ENCODE measurements around the gene ZNF277.
"Not testable (repeated sequence)": the region's sequence is repeated elsewhere in the genome, so short reads cannot be mapped to it uniquely, and the experiment has no call there.

ZNF277 gene

GRCh38 chr7:112211348-112211907, 4.9 kb downstream of the ZNF277 start:
- no peak for DNase-seq (ENCODE audit: low read depth in 3 of 3)

- no peak for DNase-seq (ENCODE audit: low read depth in 3 of 3)
Measured at GRCh38 chr7:112212571-112212970, 6.1 kb downstream of the ZNF277 start.

- DNase-seq (ENCODE audit: low read depth in 3 of 3) = no peak
Measured at GRCh38 chr7:112213735-112214134, 7.2 kb downstream of the ZNF277 start.

- DNase-seq (ENCODE audit: low read depth in 3 of 3) = no peak
Measured at GRCh38 chr7:112214268-112214667, 7.8 kb downstream of the ZNF277 start.

GRCh38 chr7:112214883-112215282, 8.4 kb downstream of the ZNF277 start:
- DNase-seq (ENCODE audit: low read depth in 3 of 3) = no peak

GRCh38 chr7:112215787-112216186, 9.3 kb downstream of the ZNF277 start:
- no peak for DNase-seq (ENCODE audit: low read depth in 3 of 3)

- no peak for DNase-seq (ENCODE audit: low read depth in 3 of 3)
Measured at GRCh38 chr7:112220877-112221434, 14.5 kb downstream of the ZNF277 start.

GRCh38 chr7:112223310-112223709, 16.8 kb downstream of the ZNF277 start:
- DNase-seq (ENCODE audit: low read depth in 3 of 3) = no peak

GRCh38 chr7:112224186-112224585, 17.7 kb downstream of the ZNF277 start:
- DNase-seq (ENCODE audit: low read depth in 3 of 3) = no peak

GRCh38 chr7:112225006-112225405, 18.5 kb downstream of the ZNF277 start:
- DNase-seq (ENCODE audit: low read depth in 3 of 3) = no peak

- no peak for DNase-seq (ENCODE audit: low read depth in 3 of 3)
Measured at GRCh38 chr7:112226701-112227276, 20.3 kb downstream of the ZNF277 start.

- DNase-seq (ENCODE audit: low read depth in 3 of 3) = no peak
Measured at GRCh38 chr7:112228632-112229031, 22.1 kb downstream of the ZNF277 start.

GRCh38 chr7:112232212-112232978, 25.9 kb downstream of the ZNF277 start:
- no peak for DNase-seq (ENCODE audit: low read depth in 3 of 3)

GRCh38 chr7:112233048-112233697, 26.7 kb downstream of the ZNF277 start:
- no peak for DNase-seq (ENCODE audit: low read depth in 3 of 3)

GRCh38 chr7:112234147-112234546, 27.7 kb downstream of the ZNF277 start:
- DNase-seq (ENCODE audit: low read depth in 3 of 3) = no peak

GRCh38 chr7:112236597-112236996, 30.1 kb downstream of the ZNF277 start:
- no peak for DNase-seq (ENCODE audit: low read depth in 3 of 3)

- DNase-seq (ENCODE audit: low read depth in 3 of 3) = no peak
Measured at GRCh38 chr7:112238330-112238729, 31.8 kb downstream of the ZNF277 start.

- DNase-seq (ENCODE audit: low read depth in 3 of 3) = no peak
Measured at GRCh38 chr7:112238852-112239610, 32.5 kb downstream of the ZNF277 start.

GRCh38 chr7:112248598-112248997, 42.1 kb downstream of the ZNF277 start:
- DNase-seq (ENCODE audit: low read depth in 3 of 3) = no peak

GRCh38 chr7:112249967-112250366, 43.5 kb downstream of the ZNF277 start:
- DNase-seq (ENCODE audit: low read depth in 3 of 3) = not testable (repeated sequence)

- no peak for DNase-seq (ENCODE audit: low read depth in 3 of 3)
Measured at GRCh38 chr7:112252141-112252540, 45.6 kb downstream of the ZNF277 start.

GRCh38 chr7:112252691-112253090, 46.2 kb downstream of the ZNF277 start:
- no peak for DNase-seq (ENCODE audit: low read depth in 3 of 3)

Data from stimulated activated CD4-positive, alpha-beta T cell treated with anti-CD3 and anti-CD28 coated beads, TNF-alpha, amount 100 ng/mL, for 24 hours (primary cell).